HG02840 (cell line): ENCODE results near the gene ZBTB39.

Experiments used
- ATAC-seq: cut with Tn5 transposase; IDR thresholded peaks from one replicate; pipeline ENCODE4 v1.9.1; 2021; ENCODE audit warnings: mild to moderate bottlenecking, moderate library complexity, moderate number of reproducible peaks; ENCODE audit not compliant: unreplicated experiment, low FRiP score

ZBTB39 gene

GRCh38 chr12:56951582-56952339 is 54.6 kb downstream of the ZBTB39 start:
- ATAC-seq = no peak

- ATAC-seq = no peak
These were observed 57.5 kb downstream of the ZBTB39 start for GRCh38 chr12:56948881-56949280.
